HepG2 (cell line): Measurements from ENCODE around the gene GRAMD2A. TPM values are rescaled to one million over a fixed set of nuclear protein-coding genes. Genes with fewer than 3 reads are reported as not detected.

Experiments used
- ATAC-seq: fragments of 200-7000 bp; cut with Tn5 transposase; 3 replicates; pipeline ENCODE4 v1.9.1; 2020; ENCODE audit warnings: mild to moderate bottlenecking, moderate library complexity
- BruUV-seq: library from RNA; stranded (reverse); fragments of 400-500 nt; replicated peaks from 2 replicates; lab custom pipeline; 2021; lab: Mats Ljungman, UMichigan
- CTCF ChIA-PET: fragments of 300-600 bp; formaldehyde crosslinking; extraction: SDS; loops from one replicate; lab custom pipeline; 2021; ENCODE audit warnings: low total read pairs, inconsistent platforms, low intra/inter-chr PET ratio; lab: Yijun Ruan, JAX
- POLR2A ChIA-PET: fragments of 350-600 bp; sonication (Branson Sonifier 250); formaldehyde crosslinking; loops from one replicate; lab custom pipeline; 2020; ENCODE audit warnings: antibody characterized with exemption, inconsistent platforms; lab: Yijun Ruan, JAX
- DNase-seq: peaks from one replicate; pipeline ENCODE4 v3.0.0-alpha.2; 2015; ENCODE audit warnings: low spot score
- FAIRE-seq: peaks from 3 replicates; lab custom pipeline; 2011; peaks lifted over from hg19 to GRCh38; lab: Jason Lieb, UNC
- H2AFZ ChIP-seq: one replicate; pipeline ENCODE4 v1.6.1; 2011; ENCODE audit warnings: low read length, inconsistent platforms
- H3K27ac ChIP-seq: fragments of 300-600 bp; 3 replicates; pipeline ENCODE4 v1.8.0; 2011; ENCODE audit warnings: mixed run types, mild to moderate bottlenecking, mixed read lengths, low read length, inconsistent platforms; ENCODE audit not compliant: insufficient read depth; ENCODE audit errors: extremely low read length
- H3K27me3 ChIP-seq, 2 experiments: fragments of 200-600 bp in 1 of 2; 2 replicates in 1 of 2; 3 replicates in 1 of 2; pipeline versions ENCODE4 v1.6.0 to v1.8.0; 2011; ENCODE audit warnings: low read length in 2 of 2, mild to moderate bottlenecking in 2 of 2, moderate library complexity in 2 of 2, inconsistent platforms in 1 of 2; ENCODE audit not compliant: insufficient read depth in 2 of 2, control insufficient read depth in 1 of 2
- H3K36me3 ChIP-seq, 2 experiments: fragments of 200-600 bp in 1 of 2; replicated peaks in 1 of 2; 2 replicates in 1 of 2; 3 replicates in 1 of 2; pipeline versions ENCODE4 v1.5.1 to v1.8.0; 2011; ENCODE audit warnings: low read length in 2 of 2, inconsistent platforms in 1 of 2; ENCODE audit not compliant: insufficient read depth in 2 of 2, control insufficient read depth in 1 of 2
- H3K4me1 ChIP-seq: 2 replicates; pipeline ENCODE4 v1.5.1; 2012; ENCODE audit warnings: low read length, inconsistent platforms; ENCODE audit not compliant: insufficient read depth
- H3K4me2 ChIP-seq: 2 replicates; pipeline ENCODE4 v1.6.0; 2011; ENCODE audit warnings: low read depth, low read length, inconsistent platforms
- H3K4me3 ChIP-seq, 3 experiments: fragments of 200-600 bp in 1 of 3; sonication (generic), shearing (Covaris generic) in 1 of 3; replicated peaks in 1 of 3; 2 replicates each; pipeline ENCODE4 v1.5.1; 2011 to 2016; ENCODE audit warnings: low read length in 3 of 3, inconsistent platforms in 2 of 3, low read depth in 2 of 3, mild to moderate bottlenecking in 2 of 3, control low read depth in 1 of 3, mixed read lengths in 1 of 3; ENCODE audit not compliant: insufficient read depth in 1 of 3
- H3K79me2 ChIP-seq: one replicate; pipeline ENCODE4 v1.6.1; 2011; ENCODE audit warnings: low read length, inconsistent platforms; ENCODE audit not compliant: insufficient read depth
- H3K9ac ChIP-seq: 2 replicates; pipeline ENCODE4 v1.6.0; 2011; ENCODE audit warnings: mild to moderate bottlenecking, low read depth, low read length, inconsistent platforms; ENCODE audit not compliant: insufficient read depth
- H3K9me3 ChIP-seq: 2 replicates; pipeline ENCODE4 v1.5.1; 2012; ENCODE audit warnings: mild to moderate bottlenecking, low read length
- H4K20me1 ChIP-seq: 2 replicates; pipeline ENCODE4 v1.6.0; 2011; ENCODE audit warnings: inconsistent platforms, mild to moderate bottlenecking, low read length, moderate library complexity; ENCODE audit not compliant: insufficient read depth
- CEBPB ChIP-seq: IDR thresholded peaks from 2 replicates; pipeline ENCODE4 v1.6.1; 2011; ENCODE audit warnings: low read depth, low read length, improper control_type of control experiment, borderline replicate concordance
- ELF3 ChIP-seq: IDR thresholded peaks from 2 replicates; pipeline ENCODE4 v1.6.1; 2016; ENCODE audit warnings: missing genetic modification reagents, missing compliant biosample characterization
- HMGXB4 ChIP-seq, 2 experiments: sonication (generic) in 1 of 2; formaldehyde crosslinking in 1 of 2; IDR thresholded peaks; 2 replicates each; pipeline versions ENCODE4 v1.4.0 to v1.6.1; 2018 to 2020; ENCODE audit warnings: missing genetic modification reagents in 2 of 2, borderline replicate concordance in 1 of 2, low read depth in 1 of 2, mild to moderate bottlenecking in 1 of 2, missing biosample characterization in 1 of 2
- POLR2AphosphoS2 ChIP-seq: IDR thresholded peaks from 2 replicates; pipeline ENCODE4 v1.6.1; 2011; ENCODE audit warnings: low read depth, low read length, improper control_type of control experiment
- REPIN1 ChIP-seq: sonication (generic); formaldehyde crosslinking; IDR thresholded peaks from 2 replicates; pipeline ENCODE4 v1.8.0; 2022; ENCODE audit warnings: missing genetic modification reagents, low read depth, mild to moderate bottlenecking, borderline replicate concordance
- ZMYM3 ChIP-seq: sonication (generic); formaldehyde crosslinking; IDR thresholded peaks from 2 replicates; pipeline ENCODE4 v1.5.1; 2020; ENCODE audit warnings: mild to moderate bottlenecking, missing genetic modification reagents
- ZNF263 ChIP-seq: sonication (generic); formaldehyde crosslinking; IDR thresholded peaks from 2 replicates; pipeline ENCODE4 v1.4.0; 2020; ENCODE audit warnings: missing genetic modification reagents
- ZNF777 ChIP-seq: sonication (generic); formaldehyde crosslinking; IDR thresholded peaks from 2 replicates; pipeline ENCODE4 v1.4.0; 2020; ENCODE audit warnings: missing genetic modification reagents
- ZSCAN25 ChIP-seq: sonication (generic); formaldehyde crosslinking; IDR thresholded peaks from 2 replicates; pipeline ENCODE4 v1.8.0; 2022; ENCODE audit warnings: mild to moderate bottlenecking, missing genetic modification reagents
- WGBS: methylation state at CpG from one replicate; pipeline ENCODE4 v1.1.6; 2017; ENCODE audit warnings: low lambda C conversion rate; 5-methylcytosine and 5-hydroxymethylcytosine counted together
- in situ Hi-C: cut with HindIII; loops from 2 replicates; pipeline ENCODE4 v1.10.0; 2017; ENCODE audit warnings: low pct_unique_long_range_greater_than_20kb; ENCODE audit not compliant: extremely low pct_ligation_motif_present
- intact Hi-C: fragments of 100-400 bp; cut with micrococcal nuclease; formaldehyde crosslinking; loops from one replicate; pipeline ENCODE4 v1.10.0; 2022; ENCODE audit not compliant: unreplicated experiment
- polyA plus RNA-seq, 8 experiments: library from polyadenylated mRNA; depleted of rRNA in 3 of 8; stranded (reverse) in 7 of 8; unstranded in 1 of 8; fragments of >200 nt; fragmentation: Illumina TruSeq in 4 of 8; extraction: Trizol in 4 of 8; gene quantifications; 2 replicates each; pipeline versions ENCODE4 v1.2.1 to v1.2.3, GENCODE V29; 2011 to 2016; ENCODE audit warnings: low read depth in 4 of 8, missing spikeins in 1 of 8, mixed read lengths in 1 of 8; ENCODE audit not compliant: insufficient read depth in 1 of 8
- total RNA-seq, 5 experiments: library from RNA; depleted of rRNA; stranded (reverse); fragments of >200 nt; fragmentation: Illumina TruSeq; extraction: Trizol; gene quantifications; 2 replicates each; pipeline ENCODE4 v1.2.3, GENCODE V29; 2016; ENCODE audit warnings: low read depth in 1 of 5
- TF ChIP-seq, protein P1 (sequence below): sonication (generic); formaldehyde crosslinking; IDR thresholded peaks from 2 replicates; pipeline ENCODE4; 2020; ENCODE audit warnings: missing genetic modification reagents, mild to moderate bottlenecking, borderline replicate concordance

The GRAMD2A gene
- total and polyA plus RNA-seq, 2 of the 13 experiments (the other 11 are each of a cell fraction or from before 2014, with no cell fraction given), result 0.04 TPM; not detected in 1

GRCh38 chr15:72156928-72157327 is 40.7 kb downstream of the GRAMD2A start:
- intact Hi-C loops, result loop anchor here (1.0 to 2.0 kb wide), 2 partner anchors 356 to 404 kb away; no protein-coding TSS in a partner anchor
- no TSS peak for BruUV-seq
- 41% methylated on average over 2 of the region's 2 CpGs for WGBS
- Histone ChIP-seq H3K9ac (no peak overlapping the region), H2AFZ (no peak overlapping the region), H3K4me2 (no peak overlapping the region), H3K36me3 (no peaks in the 10 kb centered on the region), H3K79me2 (no peaks in the 10 kb centered on the region), H3K27ac (no peak overlapping the region), H3K9me3 (no peaks in the 10 kb centered on the region), H4K20me1 (no peaks in the 10 kb centered on the region), H3K4me1 (peaks cover 24% of the 10 kb centered on the region), H3K27me3 (peaks cover 0 to 14% of the 10 kb centered on the region in 2 experiments; a peak in 3 of 5 replicates), H3K4me3 (no peak overlapping the region)
- POLR2A ChIA-PET, result no interaction called here
- CTCF ChIA-PET, result interaction anchor here (2.2 kb wide), 1 partner anchor 354 kb away, joined by 12 read pairs; no protein-coding TSS in a partner anchor
- in situ Hi-C loops, result loop anchor here (5.0 to 10.0 kb wide), 2 partner anchors 355 to 412 kb away; no protein-coding TSS in a partner anchor
- TF ChIP-seq ZNF777, result no peak
- peak; percentile 29; the same call in 1 of the 2 replicates for TF ChIP-seq CEBPB
- TF ChIP-seq POLR2AphosphoS2, result no peak
- TF ChIP-seq ZMYM3, result no peak
- FAIRE-seq, result no peak
- DNase-seq, result no peak
- ATAC-seq, result no peak

GRCh38 chr15:72155635-72156616 is 41.7 kb downstream of the GRAMD2A start:
- H3K9ac ChIP-seq, result peak overlapping the region; percentile 6; the same call in 1 of the 2 replicates
- H2AFZ ChIP-seq, result peak overlapping the region; percentile 91
- no peak overlapping the region for H3K27ac ChIP-seq
- H3K4me3 ChIP-seq, result peak overlapping the region; percentile 46 to 71 (median 56)
- intact Hi-C loops, result loop anchor here (1.0 to 2.0 kb wide), 2 partner anchors 355 to 403 kb away; no protein-coding TSS in a partner anchor
- H3K27me3 ChIP-seq, result peaks cover 0 to 14% of the 10 kb centered on the region in 2 experiments; a peak in 3 of 5 replicates
- in situ Hi-C loops, result loop anchor here (5.0 to 10.0 kb wide), 2 partner anchors 354 to 411 kb away; no protein-coding TSS in a partner anchor
- peak overlapping the region; percentile 90 for H3K4me2 ChIP-seq
- no peaks in the 10 kb centered on the region for H3K36me3 ChIP-seq
- peaks cover 14% of the 10 kb centered on the region for H3K4me1 ChIP-seq
- ATAC-seq (peak; percentile 95), FAIRE-seq (peak; percentile 91), DNase-seq (peak; percentile 68)
- no TSS peak for BruUV-seq
- ChIA-PET POLR2A (no interaction called here), CTCF (interaction anchor here (1.1 to 2.2 kb wide), 4 partner anchors 353 to 403 kb away, joined by 4 to 12 read pairs (median 4); no protein-coding TSS in a partner anchor)
- H3K79me2 ChIP-seq, result no peaks in the 10 kb centered on the region
- under 1% methylated on average over 19 of the region's 19 CpGs for WGBS
- H4K20me1 ChIP-seq, result no peaks in the 10 kb centered on the region
- H3K9me3 ChIP-seq, result no peaks in the 10 kb centered on the region
- TF ChIP-seq ELF3 (CRISPR knock-in tag), result peak; percentile 94
- TF ChIP-seq REPIN1 (CRISPR knock-in tag), result no peak
- TF ChIP-seq, protein P1, sequence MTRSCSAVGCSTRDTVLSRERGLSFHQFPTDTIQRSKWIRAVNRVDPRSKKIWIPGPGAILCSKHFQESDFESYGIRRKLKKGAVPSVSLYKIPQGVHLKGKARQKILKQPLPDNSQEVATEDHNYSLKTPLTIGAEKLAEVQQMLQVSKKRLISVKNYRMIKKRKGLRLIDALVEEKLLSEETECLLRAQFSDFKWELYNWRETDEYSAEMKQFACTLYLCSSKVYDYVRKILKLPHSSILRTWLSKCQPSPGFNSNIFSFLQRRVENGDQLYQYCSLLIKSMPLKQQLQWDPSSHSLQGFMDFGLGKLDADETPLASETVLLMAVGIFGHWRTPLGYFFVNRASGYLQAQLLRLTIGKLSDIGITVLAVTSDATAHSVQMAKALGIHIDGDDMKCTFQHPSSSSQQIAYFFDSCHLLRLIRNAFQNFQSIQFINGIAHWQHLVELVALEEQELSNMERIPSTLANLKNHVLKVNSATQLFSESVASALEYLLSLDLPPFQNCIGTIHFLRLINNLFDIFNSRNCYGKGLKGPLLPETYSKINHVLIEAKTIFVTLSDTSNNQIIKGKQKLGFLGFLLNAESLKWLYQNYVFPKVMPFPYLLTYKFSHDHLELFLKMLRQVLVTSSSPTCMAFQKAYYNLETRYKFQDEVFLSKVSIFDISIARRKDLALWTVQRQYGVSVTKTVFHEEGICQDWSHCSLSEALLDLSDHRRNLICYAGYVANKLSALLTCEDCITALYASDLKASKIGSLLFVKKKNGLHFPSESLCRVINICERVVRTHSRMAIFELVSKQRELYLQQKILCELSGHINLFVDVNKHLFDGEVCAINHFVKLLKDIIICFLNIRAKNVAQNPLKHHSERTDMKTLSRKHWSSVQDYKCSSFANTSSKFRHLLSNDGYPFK, result peak; percentile 44; the same call in 1 of the 2 replicates
- 0 out of 2 replicates have a peak, but pooled peaks have one; percentile 21 for TF ChIP-seq ZSCAN25
- TF ChIP-seq HMGXB4 (CRISPR knock-in tag; IDR thresholded peaks at IDR 0.05; ENCODE audit: borderline replicate concordance in 1 of 2, low read depth in 1 of 2), result peak; percentile 55 to 59; a peak in 2 of 4 replicates
- TF ChIP-seq ZNF263 (CRISPR knock-in tag), result no peak
